ENCODE measurements around the gene PGGT1B.

PGGT1B gene

GRCh38 chr5:115264786-115265185 lies 2.1 kb upstream of the PGGT1B start:
- no peak overlapping the region for H2AFZ ChIP-seq (ENCODE audit: low read length)
- no peaks in the 10 kb centered on the region for H3K9me2 ChIP-seq (replicated peaks; ENCODE audit: low read depth, low read length)
- TF ChIP-seq CTCF (conservative IDR thresholded peaks at IDR 0.05; ENCODE audit: low read length) (no peak), EZH2phosphoT487 (IDR thresholded peaks at IDR 0.05; ENCODE audit: borderline replicate concordance) (no peak)
- no peaks in the 10 kb centered on the region for H3F3A ChIP-seq (ENCODE audit: low read depth)
- peaks cover 11% of the 10 kb centered on the region for H3K4me1 ChIP-seq (ENCODE audit: insufficient read depth, low read length, poor library complexity, severe bottlenecking)
- peaks cover 27% of the 10 kb centered on the region for H3K79me2 ChIP-seq (ENCODE audit: insufficient read depth, low read length)
- no peaks in the 10 kb centered on the region for H3K9me3 ChIP-seq (ENCODE audit: insufficient read depth, low read depth, low read length)
- no peak overlapping the region for H3K4me2 ChIP-seq (ENCODE audit: low read depth, low read length, poor library complexity, severe bottlenecking)
- H3K9ac ChIP-seq (ENCODE audit: low read depth, low read length, poor library complexity, severe bottlenecking), result no peak overlapping the region
- H3K27me3 ChIP-seq (ENCODE audit: insufficient read depth, low read length, poor library complexity, severe bottlenecking), result no peaks in the 10 kb centered on the region
- H4K20me1 ChIP-seq (ENCODE audit: insufficient read depth, low read length, poor library complexity, severe bottlenecking), result peaks cover 20% of the 10 kb centered on the region
- H3K4me3 ChIP-seq (ENCODE audit: low read length, poor library complexity, severe bottlenecking), result no peak overlapping the region
- H3K36me3 ChIP-seq (ENCODE audit: insufficient read depth, low read length), result no peaks in the 10 kb centered on the region

DNA sequence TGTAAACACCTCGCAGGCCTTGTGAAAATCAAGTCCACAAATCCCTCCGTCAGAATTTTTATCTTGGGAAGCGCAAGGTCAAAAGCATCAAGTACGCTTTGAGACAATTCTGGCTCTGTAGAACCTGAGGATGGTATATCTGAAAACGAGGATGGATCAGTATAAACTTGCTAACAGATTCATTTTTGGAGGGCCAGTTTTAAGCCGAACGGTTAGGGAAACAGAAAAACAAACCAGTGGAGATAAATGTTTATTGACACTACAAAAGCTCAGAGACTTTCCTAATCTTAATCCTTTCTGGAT lies 352 bp upstream of the PGGT1B start:
- Histone ChIP-seq H3K4me3 (ENCODE audit: low read length, poor library complexity, severe bottlenecking) (peak overlapping the region; percentile 98), H2AFZ (ENCODE audit: low read length) (peak overlapping the region; percentile 94), H3K79me2 (ENCODE audit: insufficient read depth, low read length) (peaks cover 43% of the 10 kb centered on the region)

GRCh38 chr5:115262011-115262320 lies 711 bp downstream of the PGGT1B start:
- Histone ChIP-seq H2AFZ (ENCODE audit: low read length) (peak overlapping the region; percentile 94), H3K9me2 (replicated peaks; ENCODE audit: low read depth, low read length) (no peaks in the 10 kb centered on the region)

More for the DNA sequence above, 352 bp upstream of the PGGT1B start:
- no peak for TF ChIP-seq CTCF (conservative IDR thresholded peaks at IDR 0.05; ENCODE audit: low read length)
- TF ChIP-seq EZH2phosphoT487 (IDR thresholded peaks at IDR 0.05; ENCODE audit: borderline replicate concordance), result no peak
- Histone ChIP-seq H3K27me3 (ENCODE audit: insufficient read depth, low read length, poor library complexity, severe bottlenecking) (no peaks in the 10 kb centered on the region), H3K9ac (ENCODE audit: low read depth, low read length, poor library complexity, severe bottlenecking) (peak overlapping the region; percentile 85), H3K4me1 (ENCODE audit: insufficient read depth, low read length, poor library complexity, severe bottlenecking) (peaks cover 15% of the 10 kb centered on the region), H3F3A (ENCODE audit: low read depth) (no peaks in the 10 kb centered on the region), H3K9me2 (replicated peaks; ENCODE audit: low read depth, low read length) (no peaks in the 10 kb centered on the region), H3K36me3 (ENCODE audit: insufficient read depth, low read length) (no peaks in the 10 kb centered on the region), H3K9me3 (ENCODE audit: insufficient read depth, low read depth, low read length) (no peaks in the 10 kb centered on the region), H3K4me2 (ENCODE audit: low read depth, low read length, poor library complexity, severe bottlenecking) (peak overlapping the region; percentile 95), H4K20me1 (ENCODE audit: insufficient read depth, low read length, poor library complexity, severe bottlenecking) (peaks cover 27% of the 10 kb centered on the region)

More at GRCh38 chr5:115262011-115262320, 711 bp downstream of the PGGT1B start:
- peaks cover 27% of the 10 kb centered on the region for H4K20me1 ChIP-seq (ENCODE audit: insufficient read depth, low read length, poor library complexity, severe bottlenecking)
- H3K4me3 ChIP-seq (ENCODE audit: low read length, poor library complexity, severe bottlenecking), result peak overlapping the region; percentile 98
- H3F3A ChIP-seq (ENCODE audit: low read depth), result no peaks in the 10 kb centered on the region
- H3K4me1 ChIP-seq (ENCODE audit: insufficient read depth, low read length, poor library complexity, severe bottlenecking), result peaks cover 15% of the 10 kb centered on the region
- no peaks in the 10 kb centered on the region for H3K27me3 ChIP-seq (ENCODE audit: insufficient read depth, low read length, poor library complexity, severe bottlenecking)
- no peak for TF ChIP-seq CTCF (conservative IDR thresholded peaks at IDR 0.05; ENCODE audit: low read length)
- TF ChIP-seq EZH2phosphoT487 (IDR thresholded peaks at IDR 0.05; ENCODE audit: borderline replicate concordance), result no peak
- peak overlapping the region; percentile 85 for H3K9ac ChIP-seq (ENCODE audit: low read depth, low read length, poor library complexity, severe bottlenecking)
- no peaks in the 10 kb centered on the region for H3K36me3 ChIP-seq (ENCODE audit: insufficient read depth, low read length)
- peak overlapping the region; percentile 95 for H3K4me2 ChIP-seq (ENCODE audit: low read depth, low read length, poor library complexity, severe bottlenecking)
- peaks cover 48% of the 10 kb centered on the region for H3K79me2 ChIP-seq (ENCODE audit: insufficient read depth, low read length)
- no peaks in the 10 kb centered on the region for H3K9me3 ChIP-seq (ENCODE audit: insufficient read depth, low read depth, low read length)

Data from Loucy (cell line).